ENCODE measurements around the gene GRIP2. TPM values are rescaled to one million over a fixed set of nuclear protein-coding genes. Genes with fewer than 3 reads are reported as not detected.

GRIP2 gene
- total and polyA plus RNA-seq, 2 experiments from 2014 or later = 0.73 to 2.4 TPM

DNA sequence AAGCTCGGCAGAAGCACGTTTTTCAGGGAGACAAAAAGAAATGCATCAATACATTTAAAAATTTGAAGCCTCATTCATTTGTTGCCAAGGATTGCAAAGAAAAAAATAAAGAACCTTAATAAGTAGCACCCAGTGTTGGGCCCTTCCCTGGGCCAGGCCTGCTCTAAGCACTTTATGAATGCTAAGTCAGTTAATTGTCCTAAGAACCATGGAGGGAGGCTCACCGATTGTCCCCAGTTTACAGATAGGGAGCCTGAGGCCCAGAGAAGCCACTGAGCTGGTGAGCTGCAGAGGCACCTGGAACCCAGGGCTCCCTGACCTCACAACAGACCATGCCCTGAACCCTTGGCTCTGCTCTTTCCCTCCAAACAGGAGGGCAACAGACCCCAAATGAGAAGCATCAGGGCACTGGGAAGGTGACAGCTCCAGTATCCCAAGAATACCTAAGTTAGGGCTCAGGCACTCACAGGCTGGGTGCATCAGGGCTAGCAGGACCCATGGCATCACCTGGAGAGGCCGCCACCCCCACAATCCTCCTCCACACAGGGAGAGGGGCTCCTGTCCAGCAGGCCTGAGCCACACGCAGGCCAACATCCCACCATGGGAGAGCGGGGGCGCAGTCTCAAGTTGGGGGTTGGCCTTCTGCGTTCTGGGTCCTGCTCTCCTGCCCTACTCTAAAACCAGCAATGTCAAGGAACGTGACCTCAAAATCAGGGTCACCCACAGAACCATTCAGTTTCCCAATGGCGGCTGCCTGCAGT, 3.9 kb downstream of the GRIP2 start:
- no peaks in the 10 kb centered on the region for H3K9me2 ChIP-seq (replicated peaks; ENCODE audit: insufficient read depth)
- no peak for TF ChIP-seq EZH2 (IDR thresholded peaks at IDR 0.05; ENCODE audit: borderline replicate concordance)
- TF ChIP-seq, protein P1, sequence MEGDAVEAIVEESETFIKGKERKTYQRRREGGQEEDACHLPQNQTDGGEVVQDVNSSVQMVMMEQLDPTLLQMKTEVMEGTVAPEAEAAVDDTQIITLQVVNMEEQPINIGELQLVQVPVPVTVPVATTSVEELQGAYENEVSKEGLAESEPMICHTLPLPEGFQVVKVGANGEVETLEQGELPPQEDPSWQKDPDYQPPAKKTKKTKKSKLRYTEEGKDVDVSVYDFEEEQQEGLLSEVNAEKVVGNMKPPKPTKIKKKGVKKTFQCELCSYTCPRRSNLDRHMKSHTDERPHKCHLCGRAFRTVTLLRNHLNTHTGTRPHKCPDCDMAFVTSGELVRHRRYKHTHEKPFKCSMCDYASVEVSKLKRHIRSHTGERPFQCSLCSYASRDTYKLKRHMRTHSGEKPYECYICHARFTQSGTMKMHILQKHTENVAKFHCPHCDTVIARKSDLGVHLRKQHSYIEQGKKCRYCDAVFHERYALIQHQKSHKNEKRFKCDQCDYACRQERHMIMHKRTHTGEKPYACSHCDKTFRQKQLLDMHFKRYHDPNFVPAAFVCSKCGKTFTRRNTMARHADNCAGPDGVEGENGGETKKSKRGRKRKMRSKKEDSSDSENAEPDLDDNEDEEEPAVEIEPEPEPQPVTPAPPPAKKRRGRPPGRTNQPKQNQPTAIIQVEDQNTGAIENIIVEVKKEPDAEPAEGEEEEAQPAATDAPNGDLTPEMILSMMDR (IDR thresholded peaks at IDR 0.05; ENCODE audit: poor library complexity) = no peak
- no peak for TF ChIP-seq EZH2phosphoT487 (IDR thresholded peaks at IDR 0.05; ENCODE audit: low read depth, severe bottlenecking, unreplicated experiment)
- no peaks in the 10 kb centered on the region for H3K79me2 ChIP-seq
- no peaks in the 10 kb centered on the region for H3K27me3 ChIP-seq
- H3K4me2 ChIP-seq = no peak overlapping the region
- no peak overlapping the region for H2AFZ ChIP-seq
- H3K36me3 ChIP-seq (replicated peaks; ENCODE audit: insufficient read depth, low read depth) = no peaks in the 10 kb centered on the region
- H3K27ac ChIP-seq = no peak overlapping the region
- WGBS (ENCODE audit: low lambda C conversion rate, missing lambda C conversion rate) = 88% methylated on average over 10 of the region's 10 CpGs
- no peaks in the 10 kb centered on the region for H4K20me1 ChIP-seq (ENCODE audit: insufficient read depth, poor library complexity, severe bottlenecking)
- H3K9me3 ChIP-seq (ENCODE audit: low read depth) = no peaks in the 10 kb centered on the region
- no peak overlapping the region for H3K4me3 ChIP-seq
- DNase-seq (ENCODE audit: low spot score) = no peak
- H3K4me1 ChIP-seq (ENCODE audit: insufficient read depth) = peaks cover 3% of the 10 kb centered on the region

- Histone ChIP-seq H4K20me1 (ENCODE audit: insufficient read depth, poor library complexity, severe bottlenecking) (no peaks in the 10 kb centered on the region), H3K27me3 (no peaks in the 10 kb centered on the region), H3K79me2 (no peaks in the 10 kb centered on the region), H3K4me2 (no peak overlapping the region), H3K4me1 (ENCODE audit: insufficient read depth) (peaks cover 3% of the 10 kb centered on the region), H2AFZ (no peak overlapping the region), H3K27ac (no peak overlapping the region), H3K36me3 (replicated peaks; ENCODE audit: insufficient read depth, low read depth) (no peaks in the 10 kb centered on the region), H3K9me2 (replicated peaks; ENCODE audit: insufficient read depth) (no peaks in the 10 kb centered on the region), H3K9me3 (ENCODE audit: low read depth) (no peaks in the 10 kb centered on the region), H3K4me3 (no peak overlapping the region)
- TF ChIP-seq EZH2phosphoT487 (IDR thresholded peaks at IDR 0.05; ENCODE audit: low read depth, severe bottlenecking, unreplicated experiment) (no peak), EZH2 (IDR thresholded peaks at IDR 0.05; ENCODE audit: borderline replicate concordance) (no peak)
- TF ChIP-seq, protein P1 (IDR thresholded peaks at IDR 0.05; ENCODE audit: poor library complexity) = no peak
- WGBS (ENCODE audit: low lambda C conversion rate, missing lambda C conversion rate) = 72% methylated on average over 6 of the region's 6 CpGs
- DNase-seq (ENCODE audit: low spot score) = no peak
Observed at GRCh38 chr3:14535616-14536015, 4.5 kb downstream of the GRIP2 start.

GRCh38 chr3:14534516-14535191, 5.5 kb downstream of the GRIP2 start:
- Histone ChIP-seq H3K4me1 (ENCODE audit: insufficient read depth) (peaks cover 3% of the 10 kb centered on the region), H3K27ac (no peak overlapping the region), H3K27me3 (no peaks in the 10 kb centered on the region), H3K4me3 (no peak overlapping the region), H3K36me3 (replicated peaks; ENCODE audit: insufficient read depth, low read depth) (no peaks in the 10 kb centered on the region), H3K79me2 (no peaks in the 10 kb centered on the region), H2AFZ (no peak overlapping the region), H3K4me2 (peak overlapping the region; percentile 38), H3K9me3 (ENCODE audit: low read depth) (no peaks in the 10 kb centered on the region), H4K20me1 (ENCODE audit: insufficient read depth, poor library complexity, severe bottlenecking) (no peaks in the 10 kb centered on the region), H3K9me2 (replicated peaks; ENCODE audit: insufficient read depth) (no peaks in the 10 kb centered on the region)
- TF ChIP-seq EZH2phosphoT487 (IDR thresholded peaks at IDR 0.05; ENCODE audit: low read depth, severe bottlenecking, unreplicated experiment) = no peak
- no peak for TF ChIP-seq EZH2 (IDR thresholded peaks at IDR 0.05; ENCODE audit: borderline replicate concordance)
- TF ChIP-seq, protein P1 (IDR thresholded peaks at IDR 0.05; ENCODE audit: poor library complexity) = no peak
- no peak for DNase-seq (ENCODE audit: low spot score)
- 41% methylated on average over 20 of the region's 20 CpGs for WGBS (ENCODE audit: low lambda C conversion rate, missing lambda C conversion rate)

All from hepatocyte (in vitro differentiated cells).